IPS-20b (cell line): ENCODE data around the gene CHD9.

Experiments used
- H3K27ac ChIP-seq: one replicate; pipeline ENCODE4 v1.5.1; 2013; ENCODE audit warnings: low read length
- H3K27me3 ChIP-seq: 2 replicates; pipeline ENCODE4 v1.6.1; 2013; ENCODE audit warnings: mild to moderate bottlenecking, low read length, inconsistent platforms; ENCODE audit not compliant: insufficient read depth
- H3K36me3 ChIP-seq: 2 replicates; pipeline ENCODE4 v1.6.1; 2013; ENCODE audit warnings: low read depth, mild to moderate bottlenecking, inconsistent platforms, low read length, moderate library complexity; ENCODE audit not compliant: insufficient read depth
- H3K4me1 ChIP-seq: 2 replicates; pipeline ENCODE4 v1.6.1; 2013; ENCODE audit warnings: mild to moderate bottlenecking, control low read depth, inconsistent platforms, low read length, moderate library complexity; ENCODE audit not compliant: insufficient read depth
- H3K4me3 ChIP-seq: 2 replicates; pipeline ENCODE4 v1.5.1; 2013; ENCODE audit warnings: mild to moderate bottlenecking, low read length, inconsistent platforms
- H3K9ac ChIP-seq: 2 replicates; pipeline ENCODE4 v1.6.1; 2013; ENCODE audit warnings: low read depth, mild to moderate bottlenecking, inconsistent platforms, low read length, moderate library complexity
- H3K9me3 ChIP-seq: 2 replicates; pipeline ENCODE4 v1.6.1; 2013; ENCODE audit warnings: mild to moderate bottlenecking, low read depth, low read length, inconsistent platforms; ENCODE audit not compliant: insufficient read depth

Gene CHD9

GRCh38 chr16:53054670-53055485 lies at the start of gene CHD9:
Gene CHD9, plus strand, starts transcription at chr16:53054991. Its CDS starts 101,099 bp downstream, at chr16:53156090.
- Histone ChIP-seq H3K27me3 (no peaks in the 10 kb centered on the region), H3K27ac (peak within 1 kb of the TSS; percentile 70), H3K9me3 (no peaks in the 10 kb centered on the region), H3K4me3 (peak within 1 kb of the TSS; percentile 79), H3K36me3 (no peaks in the 10 kb centered on the region), H3K9ac (peak within 1 kb of the TSS; percentile 87; the same call in 1 of the 2 replicates), H3K4me1 (peaks cover 8% of the 10 kb centered on the region; the same call in 1 of the 2 replicates)

GRCh38 chr16:53007095-53007494 lies 47.7 kb upstream of the CHD9 start:
- no peaks in the 10 kb centered on the region for H3K9me3 ChIP-seq
- H3K36me3 ChIP-seq, result no peaks in the 10 kb centered on the region
- H3K9ac ChIP-seq, result no peak overlapping the region
- H3K27me3 ChIP-seq, result no peaks in the 10 kb centered on the region
- no peaks in the 10 kb centered on the region for H3K4me1 ChIP-seq
- H3K4me3 ChIP-seq, result no peak overlapping the region
- H3K27ac ChIP-seq, result no peak overlapping the region

GRCh38 chr16:53014287-53014686 lies 40.5 kb upstream of the CHD9 start:
- no peak overlapping the region for H3K4me3 ChIP-seq
- no peak overlapping the region for H3K27ac ChIP-seq
- H3K4me1 ChIP-seq, result peaks cover 4% of the 10 kb centered on the region; the same call in 1 of the 2 replicates
- no peak overlapping the region for H3K9ac ChIP-seq
- H3K9me3 ChIP-seq, result no peaks in the 10 kb centered on the region
- no peaks in the 10 kb centered on the region for H3K36me3 ChIP-seq
- H3K27me3 ChIP-seq, result no peaks in the 10 kb centered on the region

GRCh38 chr16:53018834-53019416 lies 35.9 kb upstream of the CHD9 start:
- Histone ChIP-seq H3K36me3 (no peaks in the 10 kb centered on the region), H3K9me3 (no peaks in the 10 kb centered on the region), H3K27me3 (no peaks in the 10 kb centered on the region), H3K4me3 (no peak overlapping the region), H3K27ac (no peak overlapping the region), H3K4me1 (peaks cover 4% of the 10 kb centered on the region; the same call in 1 of the 2 replicates), H3K9ac (no peak overlapping the region)

GRCh38 chr16:53022374-53022773 lies 32.4 kb upstream of the CHD9 start:
- Histone ChIP-seq H3K4me1 (peaks cover 4% of the 10 kb centered on the region; the same call in 1 of the 2 replicates), H3K27me3 (no peaks in the 10 kb centered on the region), H3K27ac (no peak overlapping the region), H3K36me3 (no peaks in the 10 kb centered on the region), H3K9ac (no peak overlapping the region), H3K4me3 (no peak overlapping the region), H3K9me3 (no peaks in the 10 kb centered on the region)

- Histone ChIP-seq H3K4me1 (no peaks in the 10 kb centered on the region), H3K9me3 (no peaks in the 10 kb centered on the region), H3K4me3 (no peak overlapping the region), H3K36me3 (no peaks in the 10 kb centered on the region), H3K9ac (no peak overlapping the region), H3K27ac (no peak overlapping the region), H3K27me3 (no peaks in the 10 kb centered on the region)
These were observed 30.7 kb upstream of the CHD9 start for GRCh38 chr16:53024045-53024444.

GRCh38 chr16:53029971-53030370 lies 24.8 kb upstream of the CHD9 start:
- Histone ChIP-seq H3K4me1 (peaks cover 13% of the 10 kb centered on the region; the same call in 1 of the 2 replicates), H3K4me3 (no peak overlapping the region), H3K9ac (no peak overlapping the region), H3K36me3 (no peaks in the 10 kb centered on the region), H3K27me3 (no peaks in the 10 kb centered on the region), H3K9me3 (peaks cover 19% of the 10 kb centered on the region), H3K27ac (no peak overlapping the region)

- Histone ChIP-seq H3K9ac (peak overlapping the region; percentile 56; the same call in 1 of the 2 replicates), H3K27ac (peak overlapping the region; percentile 35), H3K4me3 (peak overlapping the region; percentile 38; the same call in 1 of the 2 replicates), H3K9me3 (peaks cover 19% of the 10 kb centered on the region), H3K36me3 (no peaks in the 10 kb centered on the region), H3K27me3 (no peaks in the 10 kb centered on the region), H3K4me1 (peaks cover 13% of the 10 kb centered on the region; the same call in 1 of the 2 replicates)
These were observed 23.4 kb upstream of the CHD9 start for GRCh38 chr16:53031323-53031942.

- H3K36me3 ChIP-seq, result no peaks in the 10 kb centered on the region
- peaks cover 13% of the 10 kb centered on the region; the same call in 1 of the 2 replicates for H3K4me1 ChIP-seq
- no peak overlapping the region for H3K4me3 ChIP-seq
- H3K9me3 ChIP-seq, result peaks cover 19% of the 10 kb centered on the region
- no peaks in the 10 kb centered on the region for H3K27me3 ChIP-seq
- no peak overlapping the region for H3K27ac ChIP-seq
- H3K9ac ChIP-seq, result no peak overlapping the region
These were observed 20.5 kb upstream of the CHD9 start for GRCh38 chr16:53034306-53034705.

- Histone ChIP-seq H3K27me3 (no peaks in the 10 kb centered on the region), H3K9me3 (peaks cover 19% of the 10 kb centered on the region), H3K9ac (no peak overlapping the region), H3K4me1 (peaks cover 14% of the 10 kb centered on the region; the same call in 1 of the 2 replicates), H3K27ac (no peak overlapping the region), H3K36me3 (no peaks in the 10 kb centered on the region), H3K4me3 (no peak overlapping the region)
These were observed 19.4 kb upstream of the CHD9 start for GRCh38 chr16:53035176-53035942.

- peaks cover 18% of the 10 kb centered on the region; the same call in 1 of the 2 replicates for H3K4me1 ChIP-seq
- H3K27me3 ChIP-seq, result no peaks in the 10 kb centered on the region
- H3K9ac ChIP-seq, result no peak overlapping the region
- no peak overlapping the region for H3K27ac ChIP-seq
- peaks cover 19% of the 10 kb centered on the region for H3K9me3 ChIP-seq
- H3K36me3 ChIP-seq, result no peaks in the 10 kb centered on the region
- H3K4me3 ChIP-seq, result no peak overlapping the region
These were observed 18.7 kb upstream of the CHD9 start for GRCh38 chr16:53036066-53036465.
